D721Med (cell line): ENCODE data around the gene CCDC179.

Experiments used
- DNase-seq: peaks from one replicate; pipeline ENCODE4 v3.0.0; 2011; ENCODE audit warnings: low spot score; ENCODE audit not compliant: insufficient read length
- FAIRE-seq: peaks from 2 replicates; lab custom pipeline; 2011; peaks lifted over from hg19 to GRCh38; lab: Jason Lieb, UNC
- TF ChIP-seq, protein P1 (sequence below): IDR thresholded peaks from 2 replicates; pipeline ENCODE4 v1.5.1; 2012; ENCODE audit warnings: mild to moderate bottlenecking, control low read depth; ENCODE audit not compliant: insufficient read depth; ENCODE audit errors: missing control alignments

CCDC179 gene

DNA sequence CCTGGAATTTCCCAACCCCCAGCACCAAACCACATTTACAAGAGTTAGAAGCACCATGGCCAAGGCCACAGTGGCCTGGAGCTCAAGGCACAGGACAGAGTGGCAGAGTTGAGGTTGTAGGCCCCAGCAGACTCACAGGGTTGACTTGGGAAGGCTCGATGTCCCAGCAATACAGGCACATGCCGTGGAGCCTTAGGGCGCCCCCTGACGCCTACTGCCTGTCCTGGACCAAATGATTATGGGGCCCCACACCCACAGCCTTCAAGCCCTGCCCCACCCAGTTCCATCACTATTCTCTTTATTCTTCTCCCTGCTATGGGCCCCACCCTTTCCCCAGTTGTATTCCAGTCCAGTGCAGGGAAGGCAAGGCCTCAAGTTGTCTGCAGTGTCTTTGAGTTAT, at the start of gene CCDC179:
Gene CCDC179 (minus strand): TSS at position 234 of the 400 bp plus-strand sequence. CDS start 53 bp downstream, at position 181.
- DNase-seq (no peak), FAIRE-seq (no peak)
- TF ChIP-seq, protein P1, sequence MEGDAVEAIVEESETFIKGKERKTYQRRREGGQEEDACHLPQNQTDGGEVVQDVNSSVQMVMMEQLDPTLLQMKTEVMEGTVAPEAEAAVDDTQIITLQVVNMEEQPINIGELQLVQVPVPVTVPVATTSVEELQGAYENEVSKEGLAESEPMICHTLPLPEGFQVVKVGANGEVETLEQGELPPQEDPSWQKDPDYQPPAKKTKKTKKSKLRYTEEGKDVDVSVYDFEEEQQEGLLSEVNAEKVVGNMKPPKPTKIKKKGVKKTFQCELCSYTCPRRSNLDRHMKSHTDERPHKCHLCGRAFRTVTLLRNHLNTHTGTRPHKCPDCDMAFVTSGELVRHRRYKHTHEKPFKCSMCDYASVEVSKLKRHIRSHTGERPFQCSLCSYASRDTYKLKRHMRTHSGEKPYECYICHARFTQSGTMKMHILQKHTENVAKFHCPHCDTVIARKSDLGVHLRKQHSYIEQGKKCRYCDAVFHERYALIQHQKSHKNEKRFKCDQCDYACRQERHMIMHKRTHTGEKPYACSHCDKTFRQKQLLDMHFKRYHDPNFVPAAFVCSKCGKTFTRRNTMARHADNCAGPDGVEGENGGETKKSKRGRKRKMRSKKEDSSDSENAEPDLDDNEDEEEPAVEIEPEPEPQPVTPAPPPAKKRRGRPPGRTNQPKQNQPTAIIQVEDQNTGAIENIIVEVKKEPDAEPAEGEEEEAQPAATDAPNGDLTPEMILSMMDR = no peak

DNA sequence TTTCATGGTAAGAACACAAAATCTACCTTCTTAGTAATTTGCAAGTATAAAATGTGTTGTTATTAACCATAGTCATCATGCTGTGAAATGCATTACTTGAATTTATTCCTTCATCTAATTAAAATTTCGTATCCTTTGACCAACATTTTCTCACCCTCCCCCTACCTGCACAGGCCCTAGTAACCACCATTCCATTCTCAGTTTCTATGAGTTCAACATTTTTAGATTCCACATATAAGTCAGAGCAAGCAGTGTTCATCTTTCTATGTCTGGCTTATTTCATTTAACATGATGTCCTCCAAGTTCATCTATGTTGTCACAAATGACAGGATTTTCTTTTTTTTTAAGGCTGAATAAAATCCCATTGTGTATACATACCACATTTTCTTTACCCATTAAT, 43.5 kb upstream of the CCDC179 start:
- FAIRE-seq = no peak

DNA sequence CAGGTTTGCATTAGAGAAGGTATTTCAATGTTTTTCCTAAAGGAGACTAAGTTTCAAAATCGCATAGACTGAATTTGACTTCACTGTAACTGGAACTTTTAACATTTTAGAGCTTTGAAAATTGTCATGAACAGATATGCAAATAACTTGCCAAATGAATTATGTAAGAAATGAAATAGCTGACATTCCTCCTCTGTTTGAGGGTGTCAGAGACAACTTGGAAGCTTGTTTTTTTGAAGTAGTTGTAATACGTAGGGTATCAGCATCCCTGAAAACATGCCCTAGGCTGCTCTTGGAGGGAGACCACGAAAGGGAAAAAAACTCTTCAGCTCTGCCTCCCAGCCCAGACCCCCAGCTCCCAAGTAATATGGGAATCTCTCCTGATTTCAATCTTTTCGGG, 41.3 kb upstream of the CCDC179 start:
- TF ChIP-seq, protein P1 = no peak
- no peak for FAIRE-seq
- no peak for DNase-seq

More for the DNA sequence above, 43.5 kb upstream of the CCDC179 start:
- TF ChIP-seq, protein P1 = no peak
- no peak for DNase-seq

DNA sequence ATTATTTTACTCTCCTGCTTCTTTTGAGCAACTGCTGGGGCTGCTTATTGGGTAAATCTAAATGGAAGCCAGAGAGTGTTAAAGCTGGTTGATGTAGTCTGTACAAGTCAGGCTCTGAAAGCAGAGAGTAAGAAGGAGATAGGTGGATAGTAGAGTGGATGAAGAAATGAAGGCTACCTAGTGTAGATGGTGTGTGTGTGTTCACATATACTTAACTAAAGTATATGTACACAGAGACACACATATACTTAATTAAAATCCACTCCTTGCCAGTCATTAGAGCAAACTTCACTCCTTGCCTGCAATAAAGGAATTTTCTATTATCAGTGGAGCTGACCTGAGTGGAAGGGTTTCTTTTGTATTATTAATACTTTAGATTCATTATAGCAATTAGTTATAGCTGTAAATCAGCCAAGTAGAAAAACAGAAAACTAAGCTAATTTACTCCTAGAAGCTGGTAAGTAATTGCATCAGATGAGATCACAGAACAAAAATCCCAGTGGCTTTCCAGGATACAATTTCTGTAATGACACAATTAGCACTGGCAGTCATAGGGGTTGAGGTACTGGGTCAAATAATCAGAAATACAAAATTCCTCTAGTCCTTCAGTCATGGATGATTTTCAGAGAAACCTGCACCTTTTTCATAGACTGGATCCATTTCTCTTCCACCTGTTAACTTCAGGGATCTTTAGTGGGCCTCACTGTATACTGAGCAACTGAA, 40.7 kb upstream of the CCDC179 start:
- DNase-seq = no peak
- FAIRE-seq = no peak
- TF ChIP-seq, protein P1 = no peak

DNA sequence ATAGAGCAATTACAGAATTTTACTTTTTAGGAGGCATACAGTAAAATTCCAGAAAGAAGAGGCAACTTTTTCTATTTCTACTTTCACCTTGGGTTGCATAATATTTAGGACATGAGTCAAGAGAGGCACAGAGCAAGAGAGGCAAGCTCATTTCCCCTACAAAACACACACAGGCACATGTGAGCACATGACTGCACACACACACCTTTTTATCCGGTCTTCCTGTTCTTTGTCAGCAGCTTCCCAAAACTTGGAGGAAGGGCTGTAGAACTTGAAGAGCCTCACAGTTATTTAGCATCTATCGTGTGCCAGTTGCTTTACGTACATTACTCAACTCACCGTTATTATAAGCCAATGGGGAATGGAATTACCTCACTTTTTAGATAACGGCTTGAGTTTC, 37.8 kb upstream of the CCDC179 start:
- no peak for FAIRE-seq

DNA sequence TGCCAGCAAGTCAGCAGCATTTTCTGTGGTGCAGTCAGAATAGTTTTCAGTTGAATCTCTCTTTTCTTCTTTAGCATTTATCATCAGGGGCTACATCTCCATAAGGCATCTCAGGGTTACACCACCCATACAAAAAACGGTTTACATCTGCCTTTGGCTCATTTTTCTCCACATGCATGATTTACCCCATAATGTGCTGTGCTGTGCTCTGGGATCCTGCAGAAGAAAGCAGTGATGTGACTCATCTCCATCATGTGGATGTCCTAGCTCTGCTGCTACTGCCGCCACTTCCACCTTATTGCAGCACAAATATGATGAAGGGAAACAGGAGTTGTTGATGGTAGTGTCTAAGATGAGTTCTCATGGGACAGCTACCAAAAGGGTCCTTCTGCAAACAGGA, 30.0 kb upstream of the CCDC179 start:
- TF ChIP-seq, protein P1 = no peak
- FAIRE-seq = no peak
- no peak for DNase-seq

More for the DNA sequence above, 37.8 kb upstream of the CCDC179 start:
- DNase-seq = no peak
- TF ChIP-seq, protein P1 = no peak

DNA sequence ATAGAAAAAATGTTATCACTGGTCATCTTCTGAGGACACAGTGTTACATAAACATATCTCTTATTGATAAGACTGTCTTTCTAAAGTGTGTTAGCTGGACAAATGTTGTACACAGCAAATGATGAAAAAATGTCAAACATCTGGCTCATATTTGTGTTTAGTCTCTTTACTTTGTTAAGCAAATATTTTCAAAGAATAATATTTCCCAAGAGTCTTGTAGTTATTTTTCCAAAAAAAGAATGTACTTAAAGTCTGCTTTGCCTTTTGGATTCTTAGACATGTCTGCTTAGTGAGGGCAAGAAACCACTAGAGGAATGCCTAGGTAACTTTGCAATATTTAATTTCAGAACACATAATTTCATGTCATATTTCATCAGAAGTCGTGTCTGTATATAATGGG, 23.9 kb upstream of the CCDC179 start:
- TF ChIP-seq, protein P1 = no peak
- no peak for DNase-seq
- no peak for FAIRE-seq
